HEK293 (cell line): ENCODE measurements around the gene ADAMTS12.

Experiments used
- CTCF ChIP-seq: fragments of 450-650 bp; formaldehyde crosslinking; IDR thresholded peaks from 2 replicates; pipeline ENCODE4 v1.5.1; 2016; ENCODE audit warnings: missing biosample characterization, missing genetic modification characterization
- ELK4 ChIP-seq: IDR thresholded peaks from 2 replicates; pipeline ENCODE4 v1.6.1; 2011; ENCODE audit warnings: mild to moderate bottlenecking, low read depth, low read length, borderline replicate concordance
- KLF10 ChIP-seq: fragments of 450-650 bp; IDR thresholded peaks from 2 replicates; pipeline ENCODE4 v1.5.1; 2018; ENCODE audit warnings: missing biosample characterization, mild to moderate bottlenecking, missing genetic modification characterization
- PATZ1 ChIP-seq: fragments of 450-650 bp; formaldehyde crosslinking; IDR thresholded peaks from 2 replicates; pipeline ENCODE4 v1.5.1; 2016; ENCODE audit warnings: missing biosample characterization, missing genetic modification characterization
- TRIM28 ChIP-seq: IDR thresholded peaks from 2 replicates; pipeline ENCODE4 v1.6.1; 2011; ENCODE audit warnings: low read length, control low read depth, borderline replicate concordance
- WT1 ChIP-seq: fragments of 450-650 bp; formaldehyde crosslinking; IDR thresholded peaks from 2 replicates; pipeline ENCODE4 v1.5.1; 2016; ENCODE audit warnings: missing biosample characterization, missing genetic modification characterization
- ZBTB10 ChIP-seq: fragments of 450-650 bp; formaldehyde crosslinking; IDR thresholded peaks from 2 replicates; pipeline ENCODE4 v1.5.1; 2016; ENCODE audit warnings: missing biosample characterization, missing genetic modification characterization
- ZBTB44 ChIP-seq: fragments of 450-650 bp; IDR thresholded peaks from 2 replicates; pipeline ENCODE4 v1.5.1; 2018; ENCODE audit warnings: missing biosample characterization, mild to moderate bottlenecking, missing genetic modification characterization
- ZNF610 ChIP-seq: fragments of 450-650 bp; formaldehyde crosslinking; IDR thresholded peaks from 2 replicates; pipeline ENCODE4 v1.5.1; 2016; ENCODE audit warnings: missing biosample characterization, missing genetic modification characterization, borderline replicate concordance
- ZNF639 ChIP-seq: fragments of 450-650 bp; formaldehyde crosslinking; IDR thresholded peaks from 2 replicates; pipeline ENCODE4 v1.5.1; 2016; ENCODE audit warnings: missing biosample characterization, missing genetic modification characterization
- ZNF704 ChIP-seq: fragments of 450-650 bp; formaldehyde crosslinking; IDR thresholded peaks from 2 replicates; pipeline ENCODE4 v1.5.1; 2016; ENCODE audit warnings: missing biosample characterization, missing genetic modification characterization
- ZNF747 ChIP-seq: fragments of 450-650 bp; formaldehyde crosslinking; IDR thresholded peaks from 2 replicates; pipeline ENCODE4 v1.5.1; 2016; ENCODE audit warnings: missing biosample characterization, missing genetic modification characterization
- ZNF843 ChIP-seq: fragments of 450-650 bp; formaldehyde crosslinking; IDR thresholded peaks from 2 replicates; pipeline ENCODE4 v1.5.1; 2016; ENCODE audit warnings: missing biosample characterization, missing genetic modification characterization
- ZXDB ChIP-seq: fragments of 450-650 bp; formaldehyde crosslinking; IDR thresholded peaks from 2 replicates; pipeline ENCODE4 v1.5.1; 2016; ENCODE audit warnings: missing biosample characterization, missing genetic modification characterization

GRCh38 chr5:33886283-33886682 lies 5.5 kb downstream of the ADAMTS12 start:
- TF ChIP-seq CTCF (tag by site-specific recombination) (no peak), ZXDB (tag by site-specific recombination) (no peak), ZNF704 (tag by site-specific recombination) (no peak), ZBTB44 (tag by site-specific recombination) (no peak), KLF10 (tag by site-specific recombination) (no peak), ELK4 (no peak), PATZ1 (no peak), ZNF610 (tag by site-specific recombination) (no peak), ZNF747 (no peak), ZNF843 (no peak), ZNF639 (tag by site-specific recombination) (no peak), TRIM28 (no peak), ZBTB10 (tag by site-specific recombination) (no peak), WT1 (no peak)
